GM18519 (cell line): ENCODE measurements around the gene SYDE1.
"Not testable (repeated sequence)": the region's sequence is repeated elsewhere in the genome, so short reads cannot be mapped to it uniquely, and the experiment has no call there.

Experiments used
- ATAC-seq: cut with Tn5 transposase; IDR thresholded peaks from one replicate; pipeline ENCODE4 v1.9.1; 2021; ENCODE audit warnings: mild to moderate bottlenecking, moderate library complexity; ENCODE audit not compliant: unreplicated experiment, low FRiP score

Gene SYDE1

GRCh38 chr19:15107061-15108010 lies at the start of gene SYDE1:
Gene SYDE1 (plus strand): TSS chr19:15107401. CDS start chr19:15107434, 33 bp downstream.
- no peak for ATAC-seq

- no peak for ATAC-seq
Measured at GRCh38 chr19:15062036-15062435, 45.2 kb upstream of the SYDE1 start.

GRCh38 chr19:15070386-15070785 lies 36.8 kb upstream of the SYDE1 start:
- not testable (repeated sequence) for ATAC-seq

- ATAC-seq, result no peak
Measured at GRCh38 chr19:15072930-15073647, 34.1 kb upstream of the SYDE1 start.

- ATAC-seq, result no peak
Measured at GRCh38 chr19:15074371-15074770, 32.8 kb upstream of the SYDE1 start.

GRCh38 chr19:15075806-15076205 lies 31.4 kb upstream of the SYDE1 start:
- ATAC-seq, result no peak

GRCh38 chr19:15080002-15080401 lies 27.2 kb upstream of the SYDE1 start:
- not testable (repeated sequence) for ATAC-seq

GRCh38 chr19:15081911-15082310 lies 25.3 kb upstream of the SYDE1 start, which contains the start of gene OR1I1:
Gene OR1I1 (plus strand): TSS chr19:15082211. CDS start chr19:15087066, 4,855 bp downstream.
- no peak for ATAC-seq

- ATAC-seq, result no peak
Measured at GRCh38 chr19:15087182-15087581, 20.0 kb upstream of the SYDE1 start.

- ATAC-seq, result no peak
Measured at GRCh38 chr19:15091918-15092753, 15.1 kb upstream of the SYDE1 start.

- ATAC-seq, result no peak
Measured at GRCh38 chr19:15093001-15093400, 14.2 kb upstream of the SYDE1 start.

GRCh38 chr19:15096223-15096622 lies 11.0 kb upstream of the SYDE1 start:
- ATAC-seq, result no peak

- not testable (repeated sequence) for ATAC-seq
Measured at GRCh38 chr19:15097980-15098379, 9.2 kb upstream of the SYDE1 start.

- ATAC-seq, result no peak
Measured at GRCh38 chr19:15098460-15098859, 8.7 kb upstream of the SYDE1 start.

- ATAC-seq, result no peak
Measured at GRCh38 chr19:15099017-15099582, 8.1 kb upstream of the SYDE1 start.

- no peak for ATAC-seq
Measured at GRCh38 chr19:15101479-15102082, 5.6 kb upstream of the SYDE1 start.

GRCh38 chr19:15104003-15104402 lies 3.2 kb upstream of the SYDE1 start:
- no peak for ATAC-seq

GRCh38 chr19:15104411-15104810 lies 2.8 kb upstream of the SYDE1 start:
- no peak for ATAC-seq

- no peak for ATAC-seq
Measured at GRCh38 chr19:15105044-15105443, 2.2 kb upstream of the SYDE1 start.
